Measurements from ENCODE around the gene FRMD1. TPM values are rescaled to one million over a fixed set of nuclear protein-coding genes. Genes with fewer than 3 reads are reported as not detected.

FRMD1 gene
- total RNA-seq, 1 donor from 2014 or later, result not detected

- POLR2A ChIA-PET, result no interaction called here
- no peak for ATAC-seq (ENCODE audit: low read depth)
- Mint-ChIP-seq H3K4me3 (no peak overlapping the region), H3K36me3 (ENCODE audit: low read depth) (no peaks in the 10 kb centered on the region), H3K9me3 (no peaks in the 10 kb centered on the region), H3K27me3 (peaks cover 28% of the 10 kb centered on the region), H3K4me1 (no peaks in the 10 kb centered on the region), H3K27ac (no peak overlapping the region)
- no peak for TF ChIP-seq CTCF (IDR thresholded peaks at IDR 0.05)
- intact Hi-C loops (cut with micrococcal nuclease), result no loop called here
- no peak for DNase-seq
- CTCF ChIA-PET, result no interaction called here
These were observed 27.0 kb upstream of the FRMD1 start for GRCh38 chr6:168105813-168106632.

- H3K27me3 Mint-ChIP-seq, result peaks cover 33% of the 10 kb centered on the region
- POLR2A ChIA-PET, result no interaction called here
- intact Hi-C loops (cut with micrococcal nuclease), result no loop called here
- CTCF ChIA-PET, result no interaction called here
- no peaks in the 10 kb centered on the region for H3K36me3 Mint-ChIP-seq (ENCODE audit: low read depth)
- no peak overlapping the region for H3K27ac Mint-ChIP-seq
- TF ChIP-seq CTCF (IDR thresholded peaks at IDR 0.05), result no peak
- no peak for DNase-seq
- no peaks in the 10 kb centered on the region for H3K4me1 Mint-ChIP-seq
- H3K9me3 Mint-ChIP-seq, result no peaks in the 10 kb centered on the region
- no peak overlapping the region for H3K4me3 Mint-ChIP-seq
- no peak for ATAC-seq (ENCODE audit: low read depth)
These were observed 25.6 kb upstream of the FRMD1 start for GRCh38 chr6:168104636-168105035.

GRCh38 chr6:168103050-168103830 lies 24.2 kb upstream of the FRMD1 start:
- Mint-ChIP-seq H3K36me3 (ENCODE audit: low read depth) (no peaks in the 10 kb centered on the region), H3K27me3 (peaks cover 40% of the 10 kb centered on the region), H3K4me3 (no peak overlapping the region), H3K4me1 (no peaks in the 10 kb centered on the region), H3K27ac (no peak overlapping the region), H3K9me3 (no peaks in the 10 kb centered on the region)
- no peak for ATAC-seq (ENCODE audit: low read depth)
- intact Hi-C loops (cut with micrococcal nuclease), result no loop called here
- ChIA-PET POLR2A (no interaction called here), CTCF (no interaction called here)
- TF ChIP-seq CTCF (IDR thresholded peaks at IDR 0.05), result no peak
- no peak for DNase-seq

DNA sequence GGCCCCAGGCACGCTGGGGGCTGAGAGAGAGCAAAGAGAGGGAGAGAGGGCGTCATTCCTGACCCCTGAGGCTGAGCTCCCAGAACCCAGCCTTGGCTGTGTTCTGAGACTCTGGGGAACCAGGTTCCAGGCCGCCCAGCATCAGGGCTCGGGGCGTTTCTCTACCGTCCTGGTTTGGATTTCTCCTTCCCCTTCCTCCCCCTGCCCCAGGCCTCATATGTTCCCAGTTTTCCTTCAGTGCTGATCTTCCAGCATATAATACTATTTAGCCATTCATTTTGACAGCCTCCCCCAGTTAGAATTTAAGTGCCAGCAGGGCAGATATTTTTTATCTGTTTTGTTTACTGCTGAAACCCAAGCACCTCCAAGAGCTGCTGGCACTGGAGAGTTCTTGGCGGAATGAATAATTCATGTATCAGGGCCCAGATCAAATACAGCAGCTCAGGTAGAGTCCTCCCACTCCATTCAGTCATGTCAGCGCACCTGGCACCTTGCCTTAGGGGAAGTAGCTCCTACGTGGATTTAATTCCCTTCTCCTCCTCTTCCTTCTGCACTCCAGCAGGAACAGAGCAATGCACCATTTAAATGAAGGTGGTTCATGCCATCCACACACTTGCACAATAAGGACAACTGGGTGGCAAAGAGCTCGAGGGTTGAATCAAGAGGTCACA lies 23.4 kb upstream of the FRMD1 start:
- Mint-ChIP-seq H3K4me1 (no peaks in the 10 kb centered on the region), H3K9me3 (no peaks in the 10 kb centered on the region), H3K36me3 (ENCODE audit: low read depth) (no peaks in the 10 kb centered on the region), H3K27me3 (peaks cover 40% of the 10 kb centered on the region), H3K27ac (no peak overlapping the region), H3K4me3 (no peak overlapping the region)
- DNase-seq (no peak), ATAC-seq (ENCODE audit: low read depth) (no peak)
- no peak for TF ChIP-seq CTCF (IDR thresholded peaks at IDR 0.05)
- CTCF ChIA-PET, result no interaction called here
- intact Hi-C loops (cut with micrococcal nuclease), result no loop called here
- POLR2A ChIA-PET, result no interaction called here

Data from activated B cell treated with CpG ODN at 0.5 μM for 24 hours (primary cell).